GM12892 (cell line): Measurements from ENCODE around the gene LDLRAD4.
"Not testable (repeated sequence)": the region's sequence is repeated elsewhere in the genome, so short reads cannot be mapped to it uniquely, and the experiment has no call there.

Source experiments
- DNase-seq: peaks from one replicate; pipeline ENCODE4 v3.0.0; 2011; ENCODE audit not compliant: insufficient read length
- FAIRE-seq: peaks from 2 replicates; lab custom pipeline; 2011; peaks lifted over from hg19 to GRCh38; lab: Jason Lieb, UNC
- POLR2A ChIP-seq: IDR thresholded peaks from 2 replicates; pipeline ENCODE4 v1.6.1; 2011; ENCODE audit warnings: low read depth, low read length, control low read depth
- POLR2AphosphoS5 ChIP-seq: IDR thresholded peaks from 2 replicates; pipeline ENCODE4 v1.6.1; 2011; ENCODE audit warnings: low read depth, low read length, control low read depth
- TAF1 ChIP-seq: IDR thresholded peaks from 2 replicates; pipeline ENCODE4 v1.6.1; 2011; ENCODE audit warnings: low read depth, mild to moderate bottlenecking, control low read depth, low read length, borderline replicate concordance

The LDLRAD4 gene

DNA sequence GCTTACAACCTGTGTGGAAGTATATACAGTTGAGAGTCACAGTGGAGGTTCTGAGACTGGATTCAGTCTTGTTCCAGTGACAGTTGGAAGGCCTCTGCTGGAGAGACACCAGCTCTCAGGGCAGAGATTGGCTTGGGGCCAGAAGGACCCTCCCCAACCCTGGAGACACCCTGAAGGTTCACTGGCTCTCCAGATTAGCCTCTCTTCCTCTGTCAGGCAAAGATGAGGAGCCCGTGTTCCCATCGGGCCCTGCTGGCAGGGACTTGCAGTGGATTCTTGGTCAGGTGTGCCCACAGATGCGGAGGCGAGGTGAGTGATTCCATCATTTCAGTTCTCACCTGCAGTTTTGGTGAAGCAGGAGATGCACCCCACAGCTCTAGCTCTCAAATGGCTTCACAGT is 429.2 kb downstream of the LDLRAD4 start:
- TF ChIP-seq POLR2AphosphoS5 (no peak), TAF1 (no peak), POLR2A (no peak; the same call in 1 of the 2 replicates)
- no peak for DNase-seq
- FAIRE-seq: no peak

DNA sequence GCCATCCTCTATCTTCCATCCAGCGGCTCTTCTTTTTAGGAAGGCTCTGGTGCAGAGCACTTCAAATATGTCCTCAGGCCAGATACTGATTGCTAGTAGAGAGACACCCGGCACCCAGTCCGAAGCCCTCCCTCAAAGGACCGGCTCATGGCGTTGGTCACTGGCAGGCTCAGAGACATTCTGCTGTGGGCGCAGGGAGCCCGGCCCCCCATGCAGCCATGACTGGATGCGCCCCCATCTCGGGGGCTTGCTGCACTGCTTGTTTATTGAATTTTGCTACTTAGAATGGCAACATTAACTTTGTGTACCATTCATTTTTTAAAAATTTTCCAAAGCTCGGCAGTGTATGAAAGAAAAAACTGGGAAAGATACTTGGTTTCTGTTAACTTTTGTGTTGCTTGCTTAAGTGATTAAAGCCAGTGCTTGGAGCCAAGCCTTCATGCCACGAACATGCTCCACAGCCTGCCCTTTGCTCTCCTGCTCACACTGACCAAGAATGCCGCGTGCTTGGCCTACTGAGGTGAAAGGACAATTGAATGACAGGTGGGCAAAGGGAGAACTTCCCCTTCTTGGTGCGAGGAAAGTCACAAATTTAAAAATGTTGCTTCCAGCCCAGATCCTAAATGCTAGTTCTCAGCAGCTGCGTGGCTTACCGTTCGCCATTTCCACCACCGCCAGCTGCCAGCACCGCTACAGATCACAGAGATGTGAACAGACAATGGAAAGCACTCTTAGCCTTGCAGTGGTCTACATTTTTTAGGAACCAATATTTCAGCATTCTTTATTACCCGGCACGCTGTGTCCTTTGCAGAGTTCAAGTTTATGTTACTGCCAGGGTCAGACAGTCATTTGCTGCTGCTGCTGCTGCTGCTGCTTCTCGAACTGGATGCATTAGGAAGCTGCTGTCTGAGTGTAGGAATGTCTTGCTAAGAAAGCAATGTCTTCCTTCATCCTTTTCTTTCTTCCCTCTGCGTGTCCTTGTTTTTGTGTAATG is 431.1 kb downstream of the LDLRAD4 start:
- FAIRE-seq: no peak
- no peak for DNase-seq
- no peak for TF ChIP-seq POLR2AphosphoS5
- no peak for TF ChIP-seq POLR2A
- no peak for TF ChIP-seq TAF1

DNA sequence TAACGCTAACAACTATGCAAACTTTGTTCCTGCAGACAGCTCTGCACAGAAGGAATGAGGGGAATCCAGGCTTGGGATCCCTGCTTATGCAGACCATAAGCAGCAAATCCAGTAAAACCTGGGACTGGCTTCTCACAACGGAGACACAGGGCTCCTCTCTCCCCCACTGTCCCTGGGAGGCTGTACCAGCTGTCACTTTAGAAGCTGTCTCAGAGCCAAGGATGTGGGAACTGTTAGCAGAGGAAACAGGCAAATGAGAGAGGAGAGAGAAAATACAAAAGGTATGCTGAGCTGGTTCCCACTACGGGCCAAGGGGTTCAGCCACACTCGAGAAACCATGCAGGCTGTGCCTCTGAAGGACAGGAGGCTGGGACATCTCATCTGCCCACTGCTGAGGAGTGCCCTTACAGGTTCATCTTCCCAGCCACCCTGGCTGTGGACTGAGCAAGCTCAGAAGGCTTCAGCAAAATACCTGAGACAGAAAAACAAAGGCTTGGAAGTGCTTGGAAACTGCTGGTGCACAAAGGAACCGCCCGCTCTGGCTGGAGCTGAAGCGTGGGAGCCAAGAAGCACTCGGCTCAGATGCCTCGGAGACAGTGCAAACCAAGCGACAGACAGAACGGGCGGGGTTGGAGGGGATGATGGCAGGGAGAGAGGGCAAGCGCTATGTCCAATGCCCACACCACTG is 435.3 kb downstream of the LDLRAD4 start:
- DNase-seq: no peak
- FAIRE-seq: no peak
- no peak for TF ChIP-seq TAF1
- TF ChIP-seq POLR2A: no peak
- no peak for TF ChIP-seq POLR2AphosphoS5

- TF ChIP-seq TAF1: no peak
- TF ChIP-seq POLR2A: no peak
- no peak for TF ChIP-seq POLR2AphosphoS5
- FAIRE-seq (no peak), DNase-seq (no peak)
Measured at GRCh38 chr18:13657974-13658373, 439.4 kb downstream of the LDLRAD4 start.

GRCh38 chr18:13658436-13659204 is 440.1 kb downstream of the LDLRAD4 start:
- TF ChIP-seq POLR2A: no peak
- TF ChIP-seq POLR2AphosphoS5: no peak
- no peak for TF ChIP-seq TAF1
- FAIRE-seq (no peak), DNase-seq (no peak)

GRCh38 chr18:13660510-13660909 is 441.9 kb downstream of the LDLRAD4 start:
- FAIRE-seq (no peak), DNase-seq (no peak)
- TF ChIP-seq POLR2A (no peak), TAF1 (no peak)

GRCh38 chr18:13661051-13661778 is 442.7 kb downstream of the LDLRAD4 start:
- FAIRE-seq (no peak), DNase-seq (no peak)
- TF ChIP-seq POLR2AphosphoS5 (no peak), POLR2A (no peak)

DNA sequence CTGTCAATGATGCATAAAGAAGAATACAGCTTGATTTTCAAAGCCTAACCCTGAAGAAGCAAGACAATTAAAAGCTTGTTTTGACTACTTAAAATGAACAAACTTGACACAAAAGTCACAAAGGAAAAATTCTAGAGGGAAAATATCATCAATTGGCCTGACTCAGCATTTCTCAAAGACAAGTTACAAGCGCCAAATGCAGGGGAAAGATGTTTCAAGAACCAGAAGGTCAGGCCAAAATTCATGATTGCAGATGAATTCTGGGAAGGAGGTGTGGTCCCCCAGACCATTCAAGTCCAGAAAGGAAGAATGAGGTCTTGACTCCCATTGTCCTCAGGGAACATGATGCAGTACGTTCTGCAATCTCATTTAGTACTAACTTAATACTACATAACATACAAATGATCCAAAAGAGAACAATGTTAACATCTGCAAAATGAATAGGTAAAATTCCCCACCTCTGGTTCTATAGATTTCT is 443.3 kb downstream of the LDLRAD4 start:
- no peak for DNase-seq
- TF ChIP-seq TAF1: no peak
- no peak for TF ChIP-seq POLR2AphosphoS5
- no peak for TF ChIP-seq POLR2A
- FAIRE-seq: no peak

DNA sequence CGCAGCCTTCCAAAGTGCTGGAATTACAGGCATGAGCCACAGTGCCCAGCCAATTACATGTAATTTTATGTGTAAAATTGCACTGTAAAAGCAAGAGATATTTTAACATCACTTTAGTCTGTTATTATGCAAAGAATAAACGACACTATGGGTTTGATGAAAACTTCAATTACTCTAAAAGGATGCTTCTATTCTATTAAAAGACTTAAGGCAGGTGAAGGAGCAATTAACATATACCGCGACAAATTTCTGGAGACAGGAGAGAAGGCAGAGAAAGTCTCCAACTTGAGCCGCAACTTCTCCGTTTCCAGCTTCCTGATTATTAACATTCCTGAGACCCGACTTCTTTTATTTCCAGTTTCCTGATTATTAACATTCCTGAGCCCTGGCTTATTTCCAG is 454.1 kb downstream of the LDLRAD4 start:
- no peak for DNase-seq
- no peak for FAIRE-seq
- no peak for TF ChIP-seq POLR2A
- no peak for TF ChIP-seq POLR2AphosphoS5
- no peak for TF ChIP-seq TAF1

GRCh38 chr18:13676471-13676870 is 457.9 kb downstream of the LDLRAD4 start:
- no peak for TF ChIP-seq POLR2A
- no peak for TF ChIP-seq TAF1
- no peak for TF ChIP-seq POLR2AphosphoS5
- no peak for FAIRE-seq
- DNase-seq: no peak

GRCh38 chr18:13677350-13677749 is 458.8 kb downstream of the LDLRAD4 start:
- FAIRE-seq, DNase-seq: not testable (repeated sequence)
